NCI-H2081 treated with DMSO at 0.1 percent for 48 hours (cell line): Measurements from ENCODE around the gene EMID1.

Experiments
- DNase-seq: peaks from one replicate; lab custom pipeline; 2025; lab: John Stamatoyannopoulos, UW

The EMID1 gene

GRCh38 chr22:29298641-29299040, 92.9 kb downstream of the EMID1 start:
- DNase-seq = no peak

- no peak for DNase-seq
Observed at GRCh38 chr22:29299136-29299900, 93.6 kb downstream of the EMID1 start.

- no peak for DNase-seq
Observed at GRCh38 chr22:29300467-29300806, 94.7 kb downstream of the EMID1 start.

- no peak for DNase-seq
Observed at GRCh38 chr22:29300807-29301601, 95.3 kb downstream of the EMID1 start.

GRCh38 chr22:29301716-29302401, 96.2 kb downstream of the EMID1 start:
- no peak for DNase-seq

- DNase-seq = no peak
Observed at GRCh38 chr22:29302402-29302680, 96.6 kb downstream of the EMID1 start.

GRCh38 chr22:29302681-29303465, 97.2 kb downstream of the EMID1 start:
- DNase-seq = no peak

GRCh38 chr22:29305836-29306174, 100.1 kb downstream of the EMID1 start:
- DNase-seq = no peak

GRCh38 chr22:29306175-29306834, 100.6 kb downstream of the EMID1 start, which contains the start of gene GAS2L1:
TSS of gene GAS2L1 (plus strand) at chr22:29306650. CDS start at chr22:29308106, 1,456 bp downstream.
- DNase-seq = no peak

GRCh38 chr22:29306835-29307595, 101.3 kb downstream of the EMID1 start:
- no peak for DNase-seq

- DNase-seq = no peak
Observed at GRCh38 chr22:29307596-29308147, 102.0 kb downstream of the EMID1 start.

- DNase-seq = no peak
Observed at GRCh38 chr22:29308148-29308790, 102.6 kb downstream of the EMID1 start.

GRCh38 chr22:29308791-29309262, 103.1 kb downstream of the EMID1 start:
- no peak for DNase-seq
